Renal cortical epithelial cell (primary cell): ENCODE data around the gene PPP1R7. TPM values are rescaled to one million over a fixed set of nuclear protein-coding genes. Genes with fewer than 3 reads are reported as not detected.
"Not testable (repeated sequence)": the region's sequence is repeated elsewhere in the genome, so short reads cannot be mapped to it uniquely, and the experiment has no call there.

Experiments
- DNase-seq: peaks from one replicate; pipeline ENCODE4 v3.0.0-alpha.2; 2011; ENCODE audit warnings: low read depth
- total RNA-seq: library from RNA; depleted of rRNA; stranded (reverse); fragments of >200 nt; gene quantifications from 2 replicates; pipeline ENCODE4 v1.2.3, GENCODE V29; 2014

PPP1R7 gene
- total RNA-seq, 1 donor from 2014 or later = 46.6 TPM

GRCh38 chr2:241195506-241196130, 45.4 kb downstream of the PPP1R7 start:
- DNase-seq = no peak

GRCh38 chr2:241197246-241197645, 47.0 kb downstream of the PPP1R7 start:
- DNase-seq = not testable (repeated sequence)

GRCh38 chr2:241197947-241198346, 47.7 kb downstream of the PPP1R7 start:
- DNase-seq = no peak

GRCh38 chr2:241198381-241199279, 48.4 kb downstream of the PPP1R7 start:
- no peak for DNase-seq

- DNase-seq = no peak
Measured at GRCh38 chr2:241199286-241199685, 49.0 kb downstream of the PPP1R7 start.

- DNase-seq = no peak
Measured at GRCh38 chr2:241199897-241200821, 49.9 kb downstream of the PPP1R7 start.

- DNase-seq = no peak
Measured at GRCh38 chr2:241200822-241201395, 50.6 kb downstream of the PPP1R7 start.

- no peak for DNase-seq
Measured at GRCh38 chr2:241201445-241202267, 51.4 kb downstream of the PPP1R7 start.

- DNase-seq = no peak
Measured at GRCh38 chr2:241202268-241202585, 52.0 kb downstream of the PPP1R7 start.

- DNase-seq = no peak
Measured at GRCh38 chr2:241202681-241203080, 52.4 kb downstream of the PPP1R7 start.

- DNase-seq = no peak
Measured at GRCh38 chr2:241203218-241204009, 53.1 kb downstream of the PPP1R7 start.

- DNase-seq = no peak
Measured at GRCh38 chr2:241204010-241204384, 53.7 kb downstream of the PPP1R7 start.

- no peak for DNase-seq
Measured at GRCh38 chr2:241204490-241204889, 54.2 kb downstream of the PPP1R7 start.

GRCh38 chr2:241205086-241205485, 54.8 kb downstream of the PPP1R7 start:
- no peak for DNase-seq

- DNase-seq = no peak
Measured at GRCh38 chr2:241207151-241207550, 56.9 kb downstream of the PPP1R7 start.

- DNase-seq = no peak
Measured at GRCh38 chr2:241207641-241208040, 57.4 kb downstream of the PPP1R7 start.

- no peak for DNase-seq
Measured at GRCh38 chr2:241208058-241208457, 57.8 kb downstream of the PPP1R7 start.

GRCh38 chr2:241209271-241209670, 59.0 kb downstream of the PPP1R7 start:
- no peak for DNase-seq

GRCh38 chr2:241211276-241211675, 61.0 kb downstream of the PPP1R7 start:
- no peak for DNase-seq

GRCh38 chr2:241213041-241213440, 62.8 kb downstream of the PPP1R7 start:
- DNase-seq = no peak
